H1 (cell line): ENCODE measurements around the gene ZSWIM4. TPM values are rescaled to one million over a fixed set of nuclear protein-coding genes. Genes with fewer than 3 reads are reported as not detected.

ENCODE experiments used
- BCL11A ChIP-seq, 2 experiments: IDR thresholded peaks; one replicate each; pipeline ENCODE4 v1.6.1; 2011; ENCODE audit warnings: low read depth in 2 of 2, low read length in 2 of 2, mild to moderate bottlenecking in 2 of 2
- CHD7 ChIP-seq: fragments of 300-600 bp; sonication (generic); IDR thresholded peaks from 2 replicates; pipeline ENCODE4 v1.7.1; 2012; ENCODE audit warnings: low read length, moderate library complexity, mild to moderate bottlenecking, inconsistent platforms; ENCODE audit not compliant: insufficient replicate concordance
- KDM4A ChIP-seq: IDR thresholded peaks from one replicate; pipeline ENCODE4 v1.7.1; 2012; ENCODE audit warnings: low read depth, mild to moderate bottlenecking, moderate library complexity, low read length, inconsistent platforms; ENCODE audit not compliant: severe bottlenecking
- KDM5A ChIP-seq: fragments of 200-600 bp; IDR thresholded peaks from 2 replicates; pipeline ENCODE4 v1.7.1; 2012; ENCODE audit warnings: mild to moderate bottlenecking, low read length, inconsistent platforms, mixed read lengths
- MAX ChIP-seq: IDR thresholded peaks from 2 replicates; pipeline ENCODE4 v1.6.1; 2012; ENCODE audit warnings: inconsistent platforms
- RNF2 ChIP-seq: fragments of 200-900, 300-1000 bp; sonication (generic); IDR thresholded peaks from 2 replicates; pipeline ENCODE4 v1.7.1; 2016; ENCODE audit warnings: borderline replicate concordance, low read depth, mild to moderate bottlenecking, antibody characterized with exemption, low read length; ENCODE audit not compliant: poor library complexity, severe bottlenecking; ENCODE audit errors: missing control alignments
- RXRA ChIP-seq: IDR thresholded peaks from 2 replicates; pipeline ENCODE4 v1.6.1; 2011; ENCODE audit warnings: low read depth, mild to moderate bottlenecking, low read length, moderate library complexity; ENCODE audit not compliant: insufficient read depth
- SIX5 ChIP-seq: IDR thresholded peaks from 2 replicates; pipeline ENCODE4 v1.6.1; 2011; ENCODE audit warnings: mild to moderate bottlenecking, low read depth, low read length
- TAF1 ChIP-seq: IDR thresholded peaks from 2 replicates; pipeline ENCODE4 v1.6.1; 2011; ENCODE audit warnings: mild to moderate bottlenecking, low read depth, low read length
- polyA plus RNA-seq, 7 experiments: library from polyadenylated mRNA; depleted of rRNA in 3 of 7; stranded (reverse) in 5 of 7; unstranded in 2 of 7; fragments of >200 nt in 5 of 7; fragments of 200-250 nt in 2 of 7; gene quantifications; 1 replicate in 5 of 7; 2 replicates in 1 of 7; 4 replicates in 1 of 7; pipeline versions ENCODE4 v1.2.1 to v1.2.3, GENCODE V29; 2011 to 2013; ENCODE audit warnings: missing spikeins in 2 of 7, mixed read lengths in 2 of 7
- total RNA-seq: library from RNA; stranded (reverse); fragmentation: NEBNext Ultra II Directional; extraction: Animal tissue kit (Norgen Biotek cat#: 25700); gene quantifications from 2 replicates; pipeline ENCODE4 v1.2.1, GENCODE V29; 2021

Gene ZSWIM4
- total and polyA plus RNA-seq, 2 of the 8 experiments (the other 6 are each of a cell fraction or from before 2014, with no cell fraction given): 12.2 to 31.1 TPM

GRCh38 chr19:13846557-13847406, 51.5 kb downstream of the ZSWIM4 start (continued):
- TF ChIP-seq CHD7: no peak
- no peak for TF ChIP-seq BCL11A (IDR thresholded peaks at IDR 0.05; ENCODE audit: low read depth in 2 of 2, low read length in 2 of 2)
- TF ChIP-seq KDM5A: no peak
- TF ChIP-seq MAX: no peak
- TF ChIP-seq RNF2: no peak
- no peak for TF ChIP-seq RXRA
- peak; percentile 25 for TF ChIP-seq KDM4A
- no peak for TF ChIP-seq SIX5
- peak; percentile 34; the same call in 1 of the 2 replicates for TF ChIP-seq TAF1
